CD4-positive, alpha-beta memory T cell (primary cell): ENCODE results near the gene CLSTN2. TPM values are rescaled to one million over a fixed set of nuclear protein-coding genes. Genes with fewer than 3 reads are reported as not detected.

Experiments
- CTCF ChIA-PET: fragments of 350-600 bp; sonication (Branson Sonifier 250); formaldehyde crosslinking; loops from one replicate; lab custom pipeline; 2021; ENCODE audit warnings: inconsistent platforms; ENCODE audit not compliant: partially characterized antibody; lab: Charles Lee
- POLR2A ChIA-PET: fragments of 350-600 bp; sonication (Branson Sonifier 250); formaldehyde crosslinking; loops from one replicate; lab custom pipeline; 2021; ENCODE audit not compliant: partially characterized antibody; lab: Charles Lee
- DNase-seq, 5 donors: peaks; one replicate each; pipeline versions ENCODE4 v3.0.0 to v3.0.0-alpha.2; 2020 to 2022; ENCODE audit warnings: mixed read lengths in 1 of 5
- H3K27ac ChIP-seq: one replicate; pipeline ENCODE4 v1.7.0; 2013; ENCODE audit warnings: low read depth, low read length
- H3K27me3 ChIP-seq: 2 replicates; pipeline ENCODE4 v1.7.0; 2013; ENCODE audit warnings: mild to moderate bottlenecking, low read length, moderate library complexity; ENCODE audit not compliant: insufficient read depth
- H3K36me3 ChIP-seq: 2 replicates; pipeline ENCODE4 v1.7.0; 2013; ENCODE audit warnings: mild to moderate bottlenecking, low read length, moderate library complexity; ENCODE audit not compliant: insufficient read depth
- H3K4me1 ChIP-seq: 2 replicates; pipeline ENCODE4 v1.7.0; 2013; ENCODE audit warnings: mild to moderate bottlenecking, low read length, moderate library complexity; ENCODE audit not compliant: insufficient read depth
- H3K4me3 ChIP-seq, 2 donors: one replicate each; pipeline ENCODE4 v1.7.0; 2013; ENCODE audit warnings: low read length in 2 of 2, mild to moderate bottlenecking in 1 of 2
- H3K9me3 ChIP-seq, 2 donors: one replicate each; pipeline ENCODE4 v1.7.0; 2013; ENCODE audit warnings: low read length in 2 of 2, control low read depth in 1 of 2; ENCODE audit not compliant: control insufficient read depth in 1 of 2
- H3K27ac Mint-ChIP-seq, 7 donors: one replicate each; pipeline ENCODE4 v1.8.0; 2020 to 2021; ENCODE audit warnings: mixed read lengths in 7 of 7, mild to moderate bottlenecking in 6 of 7, inconsistent platforms in 3 of 7, moderate library complexity in 3 of 7
- H3K27me3 Mint-ChIP-seq, 2 donors: one replicate each; pipeline ENCODE4 v1.8.0; 2020 to 2021; ENCODE audit warnings: mixed read lengths in 2 of 2
- H3K36me3 Mint-ChIP-seq, 2 donors: one replicate each; pipeline ENCODE4 v1.8.0; 2020 to 2021; ENCODE audit warnings: mixed read lengths in 2 of 2, inconsistent platforms in 1 of 2, mild to moderate bottlenecking in 1 of 2
- H3K4me1 Mint-ChIP-seq, 4 donors: one replicate each; pipeline ENCODE4 v1.8.0; 2020 to 2021; ENCODE audit warnings: mixed read lengths in 4 of 4, mild to moderate bottlenecking in 1 of 4
- H3K4me3 Mint-ChIP-seq, 8 donors: one replicate each; pipeline ENCODE4 v1.8.0; 2020 to 2021; ENCODE audit warnings: mixed read lengths in 8 of 8, mild to moderate bottlenecking in 7 of 8, moderate library complexity in 6 of 8, inconsistent platforms in 3 of 8
- H3K9me3 Mint-ChIP-seq, 8 donors: one replicate each; pipeline ENCODE4 v1.8.0; 2020 to 2021; ENCODE audit warnings: mixed read lengths in 8 of 8, mild to moderate bottlenecking in 5 of 8, inconsistent platforms in 3 of 8, moderate library complexity in 1 of 8
- intact Hi-C: fragments of 100-400 bp; cut with micrococcal nuclease; formaldehyde crosslinking; loops from one replicate; pipeline ENCODE4 v1.15.1; 2023
- polyA plus RNA-seq, 2 donors: library from polyadenylated mRNA; unstranded; fragments of 300-500 nt; fragmentation: Illumina TruSeq; gene quantifications; one replicate each; pipeline ENCODE4 v1.2.3, GENCODE V29; 2021
- total RNA-seq, 2 experiments: library from RNA; stranded (reverse); gene quantifications; one replicate each; pipeline ENCODE4 v1.2.3, GENCODE V29; 2021

CLSTN2 gene
- total and polyA plus RNA-seq, 4 experiments from 2014 or later = not detected

DNA sequence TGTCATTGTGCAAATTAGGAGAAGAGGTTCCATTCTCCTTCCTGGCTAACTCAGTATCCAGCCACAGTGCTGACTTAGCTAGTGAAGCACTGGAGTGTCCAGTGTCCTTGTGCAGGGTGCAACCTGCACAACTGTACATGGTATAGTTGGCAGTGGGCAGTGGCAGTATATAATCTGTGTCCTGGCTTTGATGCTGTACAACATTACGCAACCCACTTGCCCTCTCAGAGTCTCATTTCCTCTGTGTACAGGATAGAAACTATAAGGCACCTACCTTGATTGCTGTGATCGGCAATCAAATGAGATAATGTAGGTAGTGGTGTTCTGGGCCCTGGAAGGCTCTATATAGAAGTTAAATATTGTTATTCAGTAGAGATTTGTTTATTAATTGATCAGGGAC, 333.6 kb downstream of the CLSTN2 start:
- Histone ChIP-seq H3K9me3 (no peaks in the 10 kb centered on the region), H3K27me3 (no peaks in the 10 kb centered on the region), H3K4me1 (no peaks in the 10 kb centered on the region), H3K36me3 (no peaks in the 10 kb centered on the region), H3K4me3 (no peak overlapping the region), H3K27ac (no peak overlapping the region)
- DNase-seq = no peak
- Mint-ChIP-seq H3K27me3 (no peaks in the 10 kb centered on the region), H3K27ac (no peak overlapping the region), H3K9me3 (no peaks in the 10 kb centered on the region), H3K4me3 (no peak overlapping the region), H3K36me3 (no peaks in the 10 kb centered on the region), H3K4me1 (no peaks in the 10 kb centered on the region)
- intact Hi-C loops = no loop called here
- CTCF ChIA-PET = no interaction called here
- POLR2A ChIA-PET = no interaction called here

- H3K27me3 Mint-ChIP-seq = no peaks in the 10 kb centered on the region
- H3K4me1 ChIP-seq = no peaks in the 10 kb centered on the region
- ChIA-PET CTCF (no interaction called here), POLR2A (no interaction called here)
- H3K27ac Mint-ChIP-seq = no peak overlapping the region
- no peak overlapping the region for H3K4me3 ChIP-seq
- no peaks in the 10 kb centered on the region for H3K27me3 ChIP-seq
- no peak for DNase-seq
- intact Hi-C loops = no loop called here
- H3K36me3 Mint-ChIP-seq = no peaks in the 10 kb centered on the region
- no peaks in the 10 kb centered on the region for H3K9me3 ChIP-seq
- no peaks in the 10 kb centered on the region for H3K9me3 Mint-ChIP-seq
- no peak overlapping the region for H3K27ac ChIP-seq
- no peak overlapping the region for H3K4me3 Mint-ChIP-seq
- no peaks in the 10 kb centered on the region for H3K36me3 ChIP-seq
- no peaks in the 10 kb centered on the region for H3K4me1 Mint-ChIP-seq
Observed at GRCh38 chr3:140270329-140270728, 335.3 kb downstream of the CLSTN2 start.

GRCh38 chr3:140273542-140274195, 338.7 kb downstream of the CLSTN2 start:
- H3K4me3 Mint-ChIP-seq = no peak overlapping the region

DNA sequence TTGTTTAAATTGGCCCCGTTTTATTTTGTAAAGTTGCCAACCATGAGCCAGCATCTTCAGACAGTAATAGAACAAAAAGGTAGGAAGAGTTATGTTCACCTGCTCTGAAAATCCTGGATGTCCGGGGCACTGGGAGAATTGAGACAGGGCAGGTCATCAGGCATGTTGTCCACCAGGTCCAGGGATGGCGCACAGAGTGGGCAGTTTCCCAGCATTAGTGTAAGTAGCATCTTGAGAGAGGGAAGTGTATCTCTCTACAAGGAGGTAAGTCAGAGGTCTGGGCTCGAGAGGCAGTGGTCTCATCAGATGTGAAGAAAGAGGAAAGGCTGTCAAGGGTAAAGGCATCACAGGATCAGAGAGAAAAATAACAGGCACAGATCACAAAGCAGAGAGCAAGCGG, 339.4 kb downstream of the CLSTN2 start:
- no peak overlapping the region for H3K27ac Mint-ChIP-seq

More at GRCh38 chr3:140273542-140274195, 338.7 kb downstream of the CLSTN2 start:
- intact Hi-C loops = no loop called here
- no peaks in the 10 kb centered on the region for H3K27me3 ChIP-seq
- H3K36me3 ChIP-seq = no peaks in the 10 kb centered on the region
- Mint-ChIP-seq H3K27ac (no peak overlapping the region), H3K9me3 (peaks cover 0 to 2% (median 0%) of the 10 kb centered on the region in 8 donors), H3K27me3 (no peaks in the 10 kb centered on the region), H3K4me1 (no peaks in the 10 kb centered on the region), H3K36me3 (no peaks in the 10 kb centered on the region)
- no peak overlapping the region for H3K27ac ChIP-seq
- H3K9me3 ChIP-seq = no peaks in the 10 kb centered on the region
- no peak for DNase-seq
- no peak overlapping the region for H3K4me3 ChIP-seq
- no peaks in the 10 kb centered on the region for H3K4me1 ChIP-seq
- CTCF ChIA-PET = no interaction called here
- POLR2A ChIA-PET = no interaction called here

GRCh38 chr3:140276703-140277102, 341.7 kb downstream of the CLSTN2 start:
- Histone ChIP-seq H3K4me1 (no peaks in the 10 kb centered on the region), H3K27me3 (no peaks in the 10 kb centered on the region), H3K4me3 (no peak overlapping the region), H3K36me3 (no peaks in the 10 kb centered on the region), H3K9me3 (no peaks in the 10 kb centered on the region), H3K27ac (no peak overlapping the region)
- POLR2A ChIA-PET = no interaction called here
- Mint-ChIP-seq H3K4me1 (no peaks in the 10 kb centered on the region), H3K27me3 (no peaks in the 10 kb centered on the region), H3K9me3 (peaks cover 0 to 4% (median 0%) of the 10 kb centered on the region in 8 donors), H3K27ac (no peak overlapping the region), H3K36me3 (no peaks in the 10 kb centered on the region), H3K4me3 (no peak overlapping the region)
- CTCF ChIA-PET = no interaction called here
- intact Hi-C loops = no loop called here
- DNase-seq = no peak

More for the DNA sequence above, 339.4 kb downstream of the CLSTN2 start:
- H3K4me3 ChIP-seq = no peak overlapping the region
- Mint-ChIP-seq H3K27me3 (no peaks in the 10 kb centered on the region), H3K4me3 (no peak overlapping the region), H3K9me3 (peaks cover 0 to 2% (median 0%) of the 10 kb centered on the region in 8 donors), H3K36me3 (no peaks in the 10 kb centered on the region), H3K4me1 (no peaks in the 10 kb centered on the region)
- POLR2A ChIA-PET = no interaction called here
- no peaks in the 10 kb centered on the region for H3K36me3 ChIP-seq
- H3K4me1 ChIP-seq = no peaks in the 10 kb centered on the region
- H3K9me3 ChIP-seq = no peaks in the 10 kb centered on the region
- intact Hi-C loops = no loop called here
- H3K27ac ChIP-seq = no peak overlapping the region
- DNase-seq = no peak
- H3K27me3 ChIP-seq = no peaks in the 10 kb centered on the region
- CTCF ChIA-PET = no interaction called here

DNA sequence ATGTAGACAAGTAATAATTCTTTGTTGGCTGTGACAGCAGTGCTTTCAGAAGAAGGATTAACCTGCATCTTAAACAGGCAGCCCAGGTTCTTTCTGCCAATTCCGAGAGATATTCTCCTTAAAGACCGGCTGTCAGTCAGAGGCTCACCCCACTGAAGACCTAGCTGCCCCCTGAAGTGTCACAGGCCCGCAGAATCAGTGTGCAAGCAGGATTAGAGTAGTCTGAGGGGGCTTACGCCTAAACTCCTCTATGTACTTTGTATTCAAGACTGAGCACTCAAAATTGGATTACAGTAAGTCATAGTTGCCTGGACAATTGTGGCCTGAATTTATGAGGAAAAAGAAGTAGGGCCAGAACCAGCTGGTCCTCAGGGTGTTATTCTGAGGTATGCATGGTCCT, 342.9 kb downstream of the CLSTN2 start:
- H3K9me3 ChIP-seq = no peaks in the 10 kb centered on the region
- H3K27me3 Mint-ChIP-seq = no peaks in the 10 kb centered on the region
- no peaks in the 10 kb centered on the region for H3K4me1 Mint-ChIP-seq
- DNase-seq = no peak
- intact Hi-C loops = no loop called here
- peaks cover 0 to 4% (median 0%) of the 10 kb centered on the region in 8 donors for H3K9me3 Mint-ChIP-seq
- H3K4me3 Mint-ChIP-seq = no peak overlapping the region
- H3K4me1 ChIP-seq = no peaks in the 10 kb centered on the region
- no peaks in the 10 kb centered on the region for H3K27me3 ChIP-seq
- no peak overlapping the region for H3K4me3 ChIP-seq
- no peaks in the 10 kb centered on the region for H3K36me3 Mint-ChIP-seq
- no peak overlapping the region for H3K27ac ChIP-seq
- ChIA-PET CTCF (no interaction called here), POLR2A (no interaction called here)
- H3K27ac Mint-ChIP-seq = no peak overlapping the region
- H3K36me3 ChIP-seq = no peaks in the 10 kb centered on the region

- peaks cover 1 to 2% of the 10 kb centered on the region in 2 donors for H3K27me3 Mint-ChIP-seq
- Histone ChIP-seq H3K36me3 (no peaks in the 10 kb centered on the region), H3K4me1 (no peaks in the 10 kb centered on the region), H3K9me3 (no peaks in the 10 kb centered on the region), H3K27me3 (no peaks in the 10 kb centered on the region), H3K4me3 (no peak overlapping the region), H3K27ac (no peak overlapping the region)
- no peak for DNase-seq
- H3K27ac Mint-ChIP-seq = no peak overlapping the region
- no peaks in the 10 kb centered on the region for H3K4me1 Mint-ChIP-seq
- peaks cover 0 to 6% (median 0%) of the 10 kb centered on the region in 8 donors for H3K9me3 Mint-ChIP-seq
- intact Hi-C loops = no loop called here
- ChIA-PET CTCF (no interaction called here), POLR2A (no interaction called here)
- no peak overlapping the region for H3K4me3 Mint-ChIP-seq
- no peaks in the 10 kb centered on the region for H3K36me3 Mint-ChIP-seq
Observed at GRCh38 chr3:140284372-140284771, 349.4 kb downstream of the CLSTN2 start.
